HG02610 (cell line): ENCODE data around the gene RCC2.
"Not testable (repeated sequence)": the region's sequence is repeated elsewhere in the genome, so short reads cannot be mapped to it uniquely, and the experiment has no call there.

ENCODE experiments used
- ATAC-seq: cut with Tn5 transposase; IDR thresholded peaks from one replicate; pipeline ENCODE4 v1.9.1; 2021; ENCODE audit warnings: mild to moderate bottlenecking, moderate library complexity; ENCODE audit not compliant: unreplicated experiment

Gene RCC2

GRCh38 chr1:17422461-17422860 is 17.0 kb downstream of the RCC2 start:
- ATAC-seq: no peak

GRCh38 chr1:17420391-17420918 is 19.0 kb downstream of the RCC2 start:
- no peak for ATAC-seq

GRCh38 chr1:17419626-17420328 is 19.7 kb downstream of the RCC2 start:
- ATAC-seq: no peak

- ATAC-seq: no peak
Measured at GRCh38 chr1:17416389-17416788, 23.1 kb downstream of the RCC2 start.

GRCh38 chr1:17414022-17414421 is 25.5 kb downstream of the RCC2 start:
- no peak for ATAC-seq

GRCh38 chr1:17412093-17412870 is 27.2 kb downstream of the RCC2 start:
- ATAC-seq: no peak

- no peak for ATAC-seq
Measured at GRCh38 chr1:17409391-17409811, 30.1 kb downstream of the RCC2 start.

GRCh38 chr1:17407786-17408514 is 31.5 kb downstream of the RCC2 start:
- not testable (repeated sequence) for ATAC-seq

GRCh38 chr1:17406760-17407475 is 32.6 kb downstream of the RCC2 start:
- not testable (repeated sequence) for ATAC-seq

- no peak for ATAC-seq
Measured at GRCh38 chr1:17405898-17406759, 33.3 kb downstream of the RCC2 start.

GRCh38 chr1:17404820-17405219 is 34.7 kb downstream of the RCC2 start:
- ATAC-seq: no peak

- ATAC-seq: no peak
Measured at GRCh38 chr1:17404034-17404684, 35.3 kb downstream of the RCC2 start.

- ATAC-seq: no peak
Measured at GRCh38 chr1:17403081-17403480, 36.4 kb downstream of the RCC2 start.

GRCh38 chr1:17401841-17402240 is 37.6 kb downstream of the RCC2 start:
- no peak for ATAC-seq

GRCh38 chr1:17400725-17401341 is 38.6 kb downstream of the RCC2 start:
- ATAC-seq: no peak

GRCh38 chr1:17397910-17398695 is 41.4 kb downstream of the RCC2 start:
- no peak for ATAC-seq

- ATAC-seq: no peak
Measured at GRCh38 chr1:17393230-17393629, 46.2 kb downstream of the RCC2 start.

GRCh38 chr1:17392199-17392740 is 47.2 kb downstream of the RCC2 start:
- ATAC-seq: no peak
